GM18867 (cell line): ENCODE measurements around the gene KLRK1.
"Not testable (repeated sequence)": the region's sequence is repeated elsewhere in the genome, so short reads cannot be mapped to it uniquely, and the experiment has no call there.

Experiments
- ATAC-seq: cut with Tn5 transposase; IDR thresholded peaks from one replicate; pipeline ENCODE4 v1.9.1; 2021; ENCODE audit warnings: mild to moderate bottlenecking, moderate library complexity; ENCODE audit not compliant: unreplicated experiment

KLRK1 gene

GRCh38 chr12:10362828-10363657 lies 26.8 kb downstream of the KLRK1 start:
- ATAC-seq, result no peak

DNA sequence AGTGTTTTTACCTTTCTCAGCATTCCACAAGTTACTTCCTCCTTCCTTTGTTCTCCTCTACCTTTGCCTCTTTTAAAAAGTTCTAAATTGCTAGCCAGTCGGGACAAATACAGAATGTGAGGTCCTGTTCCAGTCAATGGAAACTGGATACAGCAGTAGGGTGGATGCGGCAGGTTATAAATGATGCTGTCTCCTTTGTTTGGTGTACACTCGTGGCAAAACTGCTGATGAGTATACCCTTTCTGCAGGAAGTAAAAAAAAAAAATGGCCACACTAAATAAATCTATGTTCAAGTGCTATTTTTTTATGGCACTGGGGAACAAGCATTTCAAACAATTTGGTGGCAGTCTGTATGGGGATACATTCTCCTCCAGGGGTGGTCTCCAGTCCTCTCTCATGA lies 27.5 kb downstream of the KLRK1 start:
- ATAC-seq, result no peak

DNA sequence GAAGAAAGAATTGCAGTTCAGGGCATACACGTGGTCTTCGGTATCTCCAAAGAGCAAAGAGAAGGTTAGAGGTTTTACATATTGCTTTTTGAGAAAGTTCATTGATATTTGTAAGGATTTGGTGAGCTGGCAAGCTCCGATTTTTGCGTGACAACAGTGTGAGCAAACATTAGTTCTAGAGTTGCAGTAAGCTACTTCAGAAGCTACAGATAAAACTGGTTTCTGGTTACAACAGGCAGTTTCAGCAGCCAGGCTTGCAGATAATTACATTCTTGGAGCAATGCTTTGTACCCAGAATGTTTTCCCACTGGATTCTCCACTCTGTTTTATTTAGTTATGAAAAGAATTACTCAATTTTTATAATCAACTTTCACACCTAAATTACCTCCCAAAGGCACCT lies 28.2 kb downstream of the KLRK1 start:
- no peak for ATAC-seq

DNA sequence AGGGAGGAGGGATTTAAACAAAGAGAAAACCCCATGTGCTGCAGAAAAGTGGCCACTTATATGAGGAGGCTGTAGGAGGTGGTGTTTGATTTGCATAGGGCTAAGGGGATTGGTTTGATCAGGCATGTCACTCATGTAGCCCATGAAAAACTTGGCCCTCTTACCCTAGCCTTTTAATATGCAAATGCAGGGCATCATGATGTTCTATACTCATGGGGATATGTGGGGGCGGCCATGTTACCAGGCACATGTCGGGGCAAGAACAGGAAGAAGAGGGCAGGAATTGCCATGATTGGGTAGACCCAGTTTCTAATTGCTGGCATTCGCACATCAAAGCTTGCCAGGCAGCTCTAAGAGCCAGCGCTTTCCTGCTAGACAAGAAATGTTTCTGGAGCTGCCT lies 28.8 kb downstream of the KLRK1 start:
- ATAC-seq, result no peak

- no peak for ATAC-seq
Observed at GRCh38 chr12:10358969-10359368, 30.9 kb downstream of the KLRK1 start.

DNA sequence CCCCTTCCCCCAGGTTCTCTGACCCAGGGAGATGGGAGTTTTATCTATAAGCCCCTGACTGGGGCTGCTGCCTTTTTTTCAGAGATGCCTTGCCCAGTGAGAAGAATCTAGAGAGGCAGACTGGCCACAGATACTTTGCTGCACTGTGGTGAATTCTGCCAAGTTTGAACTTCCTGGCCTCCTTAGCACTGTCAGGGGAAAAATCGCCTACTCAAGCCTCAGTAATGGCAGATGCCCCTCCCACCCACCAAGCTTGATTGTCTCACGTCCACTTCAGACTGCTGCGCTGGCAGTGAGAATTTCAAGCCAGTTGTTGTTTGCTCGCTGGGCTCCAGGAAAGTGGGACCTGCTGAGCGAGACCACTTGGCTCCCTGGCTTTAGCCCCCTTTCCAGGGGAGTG lies 31.7 kb downstream of the KLRK1 start:
- no peak for ATAC-seq

DNA sequence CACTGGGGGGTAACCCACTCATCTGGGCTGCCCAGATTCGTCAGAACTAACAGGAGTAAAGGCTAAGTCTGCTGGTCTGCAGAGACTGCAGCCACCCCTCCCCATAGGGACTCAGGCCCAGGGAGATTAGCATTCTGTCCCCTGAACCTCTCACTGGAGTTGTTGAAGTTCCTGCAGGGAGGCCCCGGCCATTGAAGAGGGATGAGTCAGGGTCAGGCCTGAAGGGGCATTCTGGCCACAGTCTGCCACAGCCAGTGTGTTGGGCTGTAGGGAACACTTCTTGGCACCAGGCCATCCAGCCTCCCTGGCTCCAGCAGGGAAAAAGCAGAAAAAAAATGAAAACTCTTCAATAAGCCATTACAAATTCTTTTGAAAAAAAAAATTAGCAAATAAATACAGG lies 35.3 kb downstream of the KLRK1 start:
- ATAC-seq, result no peak

GRCh38 chr12:10354071-10354470 lies 35.8 kb downstream of the KLRK1 start:
- no peak for ATAC-seq

DNA sequence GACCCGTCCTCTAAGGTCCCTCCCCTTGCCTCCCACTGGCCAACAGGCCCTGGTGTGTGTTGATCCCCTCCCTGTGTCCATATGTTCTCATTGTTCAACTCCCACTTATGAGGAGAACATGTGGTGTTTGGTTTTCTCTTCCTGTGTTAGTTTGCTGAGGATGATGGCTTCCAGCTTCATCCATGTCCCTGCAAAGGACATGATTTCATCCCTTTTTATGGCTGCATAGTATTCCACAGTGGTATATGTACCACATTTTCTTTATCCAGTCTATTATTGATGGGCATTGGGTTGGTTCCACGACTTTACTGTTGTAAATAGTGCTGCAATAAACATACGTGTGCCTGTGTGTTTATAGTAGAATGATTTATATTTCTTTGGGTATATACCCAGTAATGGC lies 38.4 kb downstream of the KLRK1 start:
- ATAC-seq, result not testable (repeated sequence)

- no peak for ATAC-seq
Observed at GRCh38 chr12:10341892-10342509, 47.8 kb downstream of the KLRK1 start.

DNA sequence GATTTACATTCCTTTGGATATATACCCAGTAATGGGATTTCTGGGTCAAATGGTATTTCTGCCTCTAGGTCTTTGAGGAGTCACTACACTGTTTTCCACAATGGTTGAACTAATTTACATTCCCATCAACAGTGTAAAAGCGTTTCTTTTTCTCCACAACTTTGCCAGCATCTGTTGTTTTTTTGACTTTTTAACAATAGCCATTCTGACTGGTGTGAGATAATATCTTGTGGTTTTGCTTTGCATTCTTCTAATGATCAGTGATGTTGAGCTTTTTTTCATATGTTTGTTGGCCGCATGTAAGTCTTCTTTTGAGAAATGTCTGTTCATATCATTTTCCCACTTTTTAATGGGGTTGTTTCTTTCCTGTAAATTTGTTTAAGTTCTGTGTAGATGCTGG lies 48.9 kb downstream of the KLRK1 start:
- ATAC-seq, result not testable (repeated sequence)

DNA sequence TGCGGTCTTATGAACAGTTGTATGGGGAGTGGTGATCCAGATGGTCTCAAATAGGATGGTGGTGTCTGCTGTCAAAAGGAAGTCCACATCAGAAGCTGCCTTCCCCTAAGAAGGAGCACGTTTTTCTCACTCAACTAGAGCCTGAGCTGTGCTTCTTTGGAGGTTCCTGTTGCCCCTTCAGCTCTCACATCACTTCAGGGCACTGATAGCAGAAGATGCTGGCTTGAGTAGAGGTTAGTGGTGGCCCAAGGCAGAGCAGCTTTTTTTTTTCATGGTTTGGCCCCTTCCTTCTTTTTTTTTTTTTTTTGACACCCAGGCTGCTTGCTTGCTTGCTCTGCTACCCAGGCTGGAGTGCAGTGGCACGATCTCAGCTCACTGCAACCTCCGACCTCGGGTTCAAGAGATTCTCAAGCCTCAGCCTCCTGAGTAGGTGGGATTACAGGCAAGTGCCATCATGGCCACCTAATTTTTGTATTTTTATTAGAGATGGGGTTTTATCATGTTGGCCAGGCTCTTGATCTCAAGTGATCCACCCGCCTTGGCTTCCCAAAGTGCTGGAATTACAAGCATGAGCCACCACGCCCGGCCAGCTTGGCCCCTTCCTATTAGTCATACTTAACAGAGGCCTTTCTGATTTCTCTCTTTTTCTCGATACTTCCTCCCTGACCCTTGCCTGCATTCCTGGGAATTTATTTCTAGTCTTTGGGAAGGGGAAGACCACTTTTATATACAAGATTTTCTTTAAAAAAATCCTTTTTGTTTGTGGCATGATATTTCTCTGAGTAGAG lies 50.6 kb downstream of the KLRK1 start:
- ATAC-seq, result no peak

- ATAC-seq, result not testable (repeated sequence)
Observed at GRCh38 chr12:10338470-10338869, 51.4 kb downstream of the KLRK1 start.

GRCh38 chr12:10336196-10336595 lies 53.6 kb downstream of the KLRK1 start:
- not testable (repeated sequence) for ATAC-seq

DNA sequence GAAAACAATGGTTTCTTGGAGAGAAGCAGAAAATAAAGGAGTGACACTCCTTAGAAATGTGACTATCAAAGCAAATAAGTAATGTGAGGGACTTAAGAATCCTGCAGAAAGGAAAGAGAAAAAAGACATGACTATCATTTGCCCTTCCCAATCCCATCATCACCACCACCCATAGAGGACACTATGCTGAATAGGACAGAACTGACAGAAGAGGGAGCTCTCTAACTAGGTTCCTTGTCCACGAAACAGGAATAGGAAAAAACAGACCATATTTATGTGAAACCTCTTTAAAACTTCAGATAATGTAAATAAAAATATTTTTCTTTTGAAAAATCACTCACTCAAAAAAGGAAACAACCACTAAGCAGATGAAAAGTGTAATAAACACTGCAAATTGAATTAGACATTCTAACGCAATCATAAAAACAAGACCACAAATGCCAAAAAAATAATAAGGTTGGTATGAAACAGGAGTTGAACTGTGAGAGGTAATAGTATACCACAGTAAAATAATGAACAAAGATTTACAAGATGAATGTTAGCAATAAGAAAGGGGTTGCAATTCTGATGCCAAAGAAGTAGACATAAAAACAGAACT lies 58.1 kb downstream of the KLRK1 start:
- no peak for ATAC-seq

- not testable (repeated sequence) for ATAC-seq
Observed at GRCh38 chr12:10328691-10329090, 61.1 kb downstream of the KLRK1 start.
